A549 (cell line): ENCODE results near the gene SERPINI1. TPM values are rescaled to one million over a fixed set of nuclear protein-coding genes. Genes with fewer than 3 reads are reported as not detected.

ENCODE experiments used
- ATAC-seq, 2 experiments: fragments of 200-7000 bp in 1 of 2; fragments of >200 bp in 1 of 2; cut with Nextera tagmentation in 1 of 2; cut with Tn5 transposase in 1 of 2; 3 replicates each; pipeline versions ENCODE4 v1.8.0 to v1.9.1; 2018 to 2020; ENCODE audit warnings: mild to moderate bottlenecking in 1 of 2, moderate library complexity in 1 of 2
- CTCF ChIA-PET: fragments of 300-600 bp; sonication (Branson Sonifier 250); formaldehyde crosslinking; extraction: SDS; loops from one replicate; lab custom pipeline; 2021; ENCODE audit warnings: antibody characterized with exemption, inconsistent platforms; lab: Yijun Ruan, JAX
- POLR2A ChIA-PET: fragments of 350-600 bp; formaldehyde crosslinking; extraction: SDS; loops from one replicate; lab custom pipeline; 2021; ENCODE audit warnings: antibody characterized with exemption, inconsistent platforms; lab: Yijun Ruan, JAX
- DNase-seq, 2 experiments: peaks; one replicate each; pipeline versions ENCODE4 v3.0.0 to v3.0.0-alpha.2; 2011 to 2016; ENCODE audit warnings: low read depth in 1 of 2, low spot score in 1 of 2
- FAIRE-seq: peaks from 2 replicates; lab custom pipeline; 2011; peaks lifted over from hg19 to GRCh38; lab: Jason Lieb, UNC
- H3K27ac ChIP-seq, 2 experiments: fragments of >200 bp; sonication (Bioruptor Twin); formaldehyde crosslinking; 3 replicates each; pipeline ENCODE4 v1.5.1; 2016 to 2017
- H3K4me1 ChIP-seq: fragments of >200 bp; sonication (Bioruptor Twin); formaldehyde crosslinking; 3 replicates; pipeline ENCODE4 v1.6.1; 2016
- H3K4me2 ChIP-seq: fragments of >200 bp; sonication (Bioruptor Twin); formaldehyde crosslinking; 3 replicates; pipeline ENCODE4 v1.6.1; 2016
- H3K4me3 ChIP-seq: fragments of >200 bp; sonication (Bioruptor Twin); formaldehyde crosslinking; 3 replicates; pipeline ENCODE4 v1.5.1; 2016
- H3K9me3 ChIP-seq: fragments of >200 bp; sonication (Bioruptor Twin); formaldehyde crosslinking; 3 replicates; pipeline ENCODE4 v1.6.1; 2016
- BCL3 ChIP-seq: fragments of >200 bp; sonication (Bioruptor Twin); formaldehyde crosslinking; IDR thresholded peaks from 3 replicates; pipeline ENCODE4 v1.6.1; 2016
- CBX2 ChIP-seq: fragments of 200-600 bp; sonication (generic); IDR thresholded peaks from 2 replicates; pipeline ENCODE4 v1.6.1; 2016; ENCODE audit warnings: low read depth, mild to moderate bottlenecking, borderline replicate concordance
- EHF ChIP-seq: fragments of 250-450 bp; sonication (Bioruptor Pico); IDR thresholded peaks from 2 replicates; pipeline ENCODE4 v1.5.0; 2020; ENCODE audit warnings: mild to moderate bottlenecking
- EHMT2 ChIP-seq: fragments of 200-600 bp; sonication (generic); IDR thresholded peaks from 2 replicates; pipeline ENCODE4 v1.6.1; 2016; ENCODE audit warnings: antibody characterized with exemption, low read depth, mild to moderate bottlenecking, moderate library complexity
- ELK1 ChIP-seq: fragments of 150-350 bp; IDR thresholded peaks from 2 replicates; pipeline ENCODE4 v1.6.1; 2014; ENCODE audit warnings: low read depth, mild to moderate bottlenecking, low read length
- FOSL2 ChIP-seq, 2 experiments: fragments of 450-650 bp in 1 of 2; fragments of >200 bp in 1 of 2; sonication (Bioruptor Twin) in 1 of 2; formaldehyde crosslinking; IDR thresholded peaks; 2 replicates each; pipeline versions ENCODE4 v1.5.0 to v1.6.1; 2016 to 2020; ENCODE audit warnings: mild to moderate bottlenecking in 1 of 2, moderate library complexity in 1 of 2
- FOXS1 ChIP-seq: fragments of 250-450 bp; sonication (Bioruptor Pico); IDR thresholded peaks from 2 replicates; pipeline ENCODE4 v1.5.0; 2020; ENCODE audit warnings: mild to moderate bottlenecking, moderate library complexity
- HDAC2 ChIP-seq: fragments of 200-600 bp; sonication (generic); IDR thresholded peaks from 2 replicates; pipeline ENCODE4 v1.6.1; 2016
- HES2 ChIP-seq: fragments of >200 bp; sonication (Bioruptor Twin); formaldehyde crosslinking; IDR thresholded peaks from 2 replicates; pipeline ENCODE4 v1.6.1; 2016
- HOXB13 ChIP-seq: fragments of 250-450 bp; sonication (Bioruptor Pico); IDR thresholded peaks from 2 replicates; pipeline ENCODE4 v1.5.0; 2020; ENCODE audit warnings: low read depth, mild to moderate bottlenecking, moderate library complexity
- JUN ChIP-seq, 2 experiments: fragments of >200 bp; sonication (Bioruptor Twin); formaldehyde crosslinking; IDR thresholded peaks; 2 replicates in 1 of 2; 3 replicates in 1 of 2; pipeline ENCODE4 v1.6.1; 2016 to 2017
- JUNB ChIP-seq: fragments of >200 bp; sonication (Bioruptor Twin); formaldehyde crosslinking; IDR thresholded peaks from 2 replicates; pipeline ENCODE4 v1.6.1; 2016
- KDM5A ChIP-seq: fragments of 200-600 bp; sonication (generic); IDR thresholded peaks from 2 replicates; pipeline ENCODE4 v1.6.1; 2016; ENCODE audit warnings: antibody characterized with exemption, mild to moderate bottlenecking
- NR3C1 ChIP-seq: fragments of >200 bp; sonication (Bioruptor Twin); formaldehyde crosslinking; IDR thresholded peaks from 3 replicates; pipeline ENCODE4 v1.6.1; 2017
- POLR2A ChIP-seq: IDR thresholded peaks from 2 replicates; pipeline ENCODE4 v1.6.1; 2012; ENCODE audit warnings: mild to moderate bottlenecking, low read length
- POLR2AphosphoS2 ChIP-seq: conservative IDR thresholded peaks from 2 replicates; pipeline ENCODE4 v1.6.1; 2012; ENCODE audit warnings: low read length, improper control_type of control experiment, inconsistent platforms
- RAD21 ChIP-seq, 2 experiments: fragments of >200 bp in 1 of 2; sonication (Bioruptor Twin) in 1 of 2; formaldehyde crosslinking in 1 of 2; IDR thresholded peaks in 1 of 2; conservative IDR thresholded peaks in 1 of 2; 2 replicates in 1 of 2; 3 replicates in 1 of 2; pipeline ENCODE4 v1.6.1; 2012 to 2018; ENCODE audit warnings: inconsistent platforms in 1 of 2
- RARB ChIP-seq: fragments of 250-450 bp; sonication (Bioruptor Pico); IDR thresholded peaks from 2 replicates; pipeline ENCODE4 v1.8.0; 2021; ENCODE audit warnings: mild to moderate bottlenecking, moderate library complexity
- REST ChIP-seq: fragments of 200-600 bp; sonication (generic); IDR thresholded peaks from 2 replicates; pipeline ENCODE4 v1.6.1; 2016; ENCODE audit warnings: antibody characterized with exemption, mild to moderate bottlenecking, moderate library complexity
- RFX5 ChIP-seq: fragments of 450-650 bp; IDR thresholded peaks from 2 replicates; pipeline ENCODE4 v1.7.1; 2014; ENCODE audit warnings: antibody characterized with exemption, mild to moderate bottlenecking, moderate library complexity
- TP53 ChIP-seq: fragments of 250-450 bp; sonication (Bioruptor Pico); IDR thresholded peaks from 2 replicates; pipeline ENCODE4 v1.5.0; 2021; ENCODE audit warnings: mild to moderate bottlenecking, moderate library complexity
- ZC3H11A ChIP-seq: fragments of 450-650 bp; IDR thresholded peaks from 2 replicates; pipeline ENCODE4 v1.6.1; 2014; ENCODE audit warnings: antibody characterized with exemption, mild to moderate bottlenecking
- ZFP36 ChIP-seq: fragments of 450-650 bp; IDR thresholded peaks from 2 replicates; pipeline ENCODE4 v1.6.1; 2014; ENCODE audit warnings: borderline replicate concordance; ENCODE audit not compliant: partially characterized antibody
- ZNF302 ChIP-seq: fragments of 250-450 bp; sonication (Bioruptor Pico); IDR thresholded peaks from 2 replicates; pipeline ENCODE4 v1.9.0; 2021; ENCODE audit warnings: inconsistent platforms, mild to moderate bottlenecking, moderate library complexity
- ZSCAN20 ChIP-seq: fragments of 250-450 bp; sonication (Bioruptor Pico); IDR thresholded peaks from 2 replicates; pipeline ENCODE4 v1.8.0; 2022; ENCODE audit warnings: mild to moderate bottlenecking, moderate library complexity
- WGBS: methylation state at CpG from one replicate; pipeline ENCODE4 v1.1.6; 2017; ENCODE audit errors: missing lambda C conversion rate; 5-methylcytosine and 5-hydroxymethylcytosine counted together
- polyA plus RNA-seq, 4 experiments: library from polyadenylated mRNA; depleted of rRNA in 3 of 4; stranded (reverse); fragments of >200 nt; fragmentation: RNase III in 1 of 4; extraction: RNeasy Plus Mini Kit Qiagen cat#74134 plus additional on column Dnase treatment in 1 of 4; gene quantifications; 2 replicates in 3 of 4; 3 replicates in 1 of 4; pipeline ENCODE4 v1.2.3, GENCODE V29; 2011 to 2017

The SERPINI1 gene
- polyA plus RNA-seq, 2 of the 4 experiments (the other 2 are of a cell fraction), result 6.5 to 10.2 TPM

- no peak for ATAC-seq
These were observed 2.5 kb downstream of the SERPINI1 start for GRCh38 chr3:167738037-167738436.

GRCh38 chr3:167739190-167739810, 3.8 kb downstream of the SERPINI1 start:
- WGBS, result 78% methylated on average over 4 of the region's 4 CpGs
- no peak for ATAC-seq
- no peak overlapping the region for H3K27ac ChIP-seq
- H3K4me3 ChIP-seq, result no peak overlapping the region
- ChIA-PET CTCF (no interaction called here), POLR2A (no interaction called here)
- H3K4me1 ChIP-seq, result peaks cover 12% of the 10 kb centered on the region; the same call in 2 of the 3 replicates
- no peak for FAIRE-seq
- no peak for DNase-seq
- no peaks in the 10 kb centered on the region for H3K9me3 ChIP-seq
- no peak for TF ChIP-seq REST
- no peak for TF ChIP-seq ZC3H11A
- TF ChIP-seq FOSL2 (IDR thresholded peaks at IDR 0.05), result no peak
- no peak for TF ChIP-seq FOSL2 (CRISPR knock-in tag; IDR thresholded peaks at IDR 0.05)
- TF ChIP-seq POLR2A, result no peak
- no peak for TF ChIP-seq JUN (IDR thresholded peaks at IDR 0.05)
- no peak for TF ChIP-seq HOXB13 (CRISPR knock-in tag)
- TF ChIP-seq FOXS1 (CRISPR knock-in tag), result no peak
- no peak for TF ChIP-seq NR3C1
- no peak for TF ChIP-seq ZNF302 (CRISPR knock-in tag)
- no peak for TF ChIP-seq ZSCAN20 (CRISPR knock-in tag)
- no peak for TF ChIP-seq RAD21 (conservative IDR thresholded peaks at IDR 0.05 in 1 of 2, IDR thresholded peaks at IDR 0.05 in 1 of 2)
- H3K4me2 ChIP-seq, result no peak overlapping the region

More at GRCh38 chr3:167738037-167738436, 2.5 kb downstream of the SERPINI1 start:
- POLR2A ChIA-PET, result no interaction called here
- no peak overlapping the region for H3K4me2 ChIP-seq
- CTCF ChIA-PET, result no interaction called here
- H3K27ac ChIP-seq, result no peak overlapping the region
- H3K4me1 ChIP-seq, result peaks cover 13% of the 10 kb centered on the region; the same call in 2 of the 3 replicates
- FAIRE-seq (no peak), DNase-seq (no peak)
- no peak for TF ChIP-seq RFX5
- no peak for TF ChIP-seq FOSL2 (IDR thresholded peaks at IDR 0.05)
- TF ChIP-seq FOSL2 (CRISPR knock-in tag; IDR thresholded peaks at IDR 0.05), result no peak
- no peak for TF ChIP-seq EHMT2
- TF ChIP-seq CBX2, result no peak
- no peak for TF ChIP-seq JUNB
- no peak for TF ChIP-seq ELK1
- TF ChIP-seq RARB (CRISPR knock-in tag), result no peak
- no peak for TF ChIP-seq POLR2A
- no peak for TF ChIP-seq NR3C1
- no peak for TF ChIP-seq KDM5A
- TF ChIP-seq BCL3, result no peak
- TF ChIP-seq RAD21 (conservative IDR thresholded peaks at IDR 0.05 in 1 of 2, IDR thresholded peaks at IDR 0.05 in 1 of 2), result no peak
- no peak for TF ChIP-seq ZFP36
- no peak for TF ChIP-seq HDAC2
- no peak for TF ChIP-seq POLR2AphosphoS2
- TF ChIP-seq TP53, result no peak
- TF ChIP-seq HES2, result no peak
- no peak for TF ChIP-seq EHF (CRISPR knock-in tag)
- WGBS, result 40% methylated on average over 2 of the region's 2 CpGs
- no peaks in the 10 kb centered on the region for H3K9me3 ChIP-seq
- no peak overlapping the region for H3K4me3 ChIP-seq
